ENCODE results near the gene PYY.

PYY gene

GRCh38 chr17:43912635-43913304 is 41.0 kb downstream of the PYY start:
- no peak for DNase-seq

- DNase-seq: no peak
Observed at GRCh38 chr17:43911904-43912303, 41.8 kb downstream of the PYY start.

DNA sequence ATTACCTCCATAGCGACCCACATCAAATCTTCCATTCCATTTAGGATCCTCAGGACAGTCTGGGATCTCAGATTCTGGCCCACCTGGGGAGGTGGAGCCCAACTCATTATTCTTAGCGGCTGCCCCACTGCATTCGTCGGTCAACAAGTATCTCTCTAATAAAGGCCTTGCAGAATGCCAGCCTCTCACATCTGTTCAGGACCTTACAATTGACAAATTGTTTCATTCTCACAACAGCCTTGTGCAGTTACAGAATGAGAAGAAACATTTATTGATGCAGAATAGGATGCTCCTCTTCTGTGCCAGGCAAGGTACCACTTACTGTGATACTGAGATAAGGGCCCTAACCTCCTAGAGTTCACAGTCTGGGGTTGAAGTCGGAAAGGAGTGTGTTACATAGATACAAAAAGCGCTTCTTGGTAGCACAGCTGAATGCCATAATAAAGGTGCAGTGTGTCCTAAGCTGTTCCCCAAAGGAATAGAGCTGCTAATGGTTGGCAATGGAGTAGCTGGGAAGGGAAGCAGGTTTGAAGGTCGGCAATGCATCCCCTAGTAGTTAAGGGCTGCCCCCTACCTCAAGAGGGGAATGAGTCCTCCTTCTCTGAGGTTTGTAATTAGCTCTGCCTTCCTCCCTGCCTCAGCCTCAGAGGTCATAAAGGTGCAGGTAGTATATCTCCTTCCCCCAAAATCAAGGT is 44.1 kb downstream of the PYY start:
- DNase-seq: no peak

DNA sequence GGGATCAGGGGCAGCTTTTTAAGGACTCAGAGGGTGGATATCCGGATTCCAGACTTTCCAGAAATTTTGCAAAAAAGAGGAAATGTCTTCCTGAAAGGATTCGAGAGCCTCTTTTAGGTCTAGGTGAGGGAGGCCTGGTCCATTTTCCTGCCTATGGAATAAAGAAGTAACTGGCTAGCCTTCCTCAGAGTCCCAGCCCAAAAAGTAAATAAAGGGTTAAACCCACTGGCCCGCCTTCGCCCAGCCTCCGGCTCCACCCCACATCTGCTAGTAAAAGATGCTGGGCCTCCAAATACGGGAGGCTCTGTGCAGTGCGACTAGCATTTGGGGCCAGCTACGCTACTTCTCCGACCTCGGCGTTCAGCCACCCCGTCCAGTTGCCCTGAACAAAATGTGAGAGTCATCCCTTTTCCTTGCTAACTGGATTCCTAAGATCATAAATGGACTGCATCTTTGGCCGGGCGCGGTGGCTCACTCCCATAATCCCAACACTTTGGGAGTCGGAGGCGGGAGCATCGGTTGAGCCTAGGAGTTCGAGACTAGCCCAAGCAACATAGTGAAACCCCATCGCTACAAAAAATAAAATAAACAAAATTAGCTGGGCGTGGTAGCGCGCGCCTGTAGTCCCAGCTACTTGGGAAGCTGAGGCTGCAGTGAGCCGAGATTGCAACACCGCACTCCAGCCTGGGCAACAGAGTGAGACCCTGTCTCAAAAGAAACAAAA is 45.6 kb downstream of the PYY start:
- no peak for DNase-seq

DNA sequence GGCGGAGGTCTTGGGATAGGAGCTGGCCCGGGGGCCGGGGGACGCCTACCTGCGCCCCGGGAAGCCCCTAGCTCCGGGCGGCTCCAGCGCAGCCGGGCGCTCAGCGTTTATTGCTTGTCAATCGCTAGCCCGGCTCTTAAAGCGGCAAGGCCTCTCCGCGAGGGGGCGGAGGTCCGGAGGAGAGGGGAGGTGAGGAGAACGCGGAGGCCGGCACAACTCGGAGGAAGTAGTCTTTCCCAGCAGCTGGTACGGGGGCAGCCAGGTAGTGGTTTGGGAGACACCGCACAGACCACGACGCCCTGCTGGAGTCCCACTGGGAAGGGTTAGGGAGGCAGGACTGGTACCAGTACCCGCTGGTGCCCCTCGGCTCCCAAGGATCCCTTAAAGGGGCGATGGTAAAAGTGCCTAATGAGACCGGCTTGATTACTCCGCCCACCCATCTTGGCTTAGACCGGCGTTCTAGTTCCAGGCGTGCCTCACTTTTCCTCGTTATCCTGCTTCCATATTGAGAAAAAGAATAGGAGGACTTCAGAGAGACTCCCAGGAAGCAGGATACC is 46.2 kb downstream of the PYY start, which contains the start of gene MPP2:
TSS of gene MPP2 (minus strand) at position 112 of the 557 bp plus-strand sequence. CDS start 3,076 bp downstream, outside the sequence.
- DNase-seq: peak; percentile 51

GRCh38 chr17:43906951-43907424 is 46.8 kb downstream of the PYY start:
- no peak for DNase-seq

GRCh38 chr17:43905985-43906852 is 47.5 kb downstream of the PYY start:
- DNase-seq: no peak

DNA sequence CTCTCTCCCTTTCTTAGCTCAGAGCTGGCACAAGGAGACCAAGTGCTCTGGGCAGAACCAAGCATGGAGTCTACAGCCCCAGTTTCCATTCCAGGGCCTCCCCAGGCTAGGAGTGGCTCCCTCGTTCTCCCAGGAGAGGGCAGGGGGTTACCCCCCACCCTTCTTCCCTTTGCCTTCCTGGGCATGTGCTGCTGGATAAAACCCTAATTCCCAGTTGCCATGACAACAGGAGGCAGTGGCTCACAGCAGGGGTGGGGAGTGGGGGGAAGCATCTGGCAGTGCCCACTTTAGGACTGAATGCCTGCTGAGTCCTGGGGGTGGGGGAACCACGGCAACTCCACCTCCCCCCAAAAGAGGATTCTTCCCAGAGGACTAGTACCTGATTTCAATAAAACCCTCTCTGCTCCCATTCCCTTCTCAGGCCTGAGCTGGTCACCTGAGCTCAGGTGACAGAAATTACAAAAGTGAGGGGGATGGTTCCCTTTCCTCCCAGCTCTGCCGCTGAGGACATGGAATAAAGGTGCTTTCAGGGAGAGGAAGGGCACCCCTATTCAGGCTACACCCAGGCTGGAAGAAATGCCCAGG is 48.2 kb downstream of the PYY start:
- no peak for DNase-seq

Measured in activated CD4-positive, CD25-positive, alpha-beta regulatory T cell treated with anti-CD3 and anti-CD28 coated beads, Interleukin-2, amount 50 U/mL, for 72 hours (primary cell).